ENCODE data around the gene MSLN. TPM values are rescaled to one million over a fixed set of nuclear protein-coding genes. Genes with fewer than 3 reads are reported as not detected.

Gene MSLN
- total and polyA plus RNA-seq, 9 of the 15 experiments (the other 6 are each of a cell fraction or from before 2014, with no cell fraction given): not detected

DNA sequence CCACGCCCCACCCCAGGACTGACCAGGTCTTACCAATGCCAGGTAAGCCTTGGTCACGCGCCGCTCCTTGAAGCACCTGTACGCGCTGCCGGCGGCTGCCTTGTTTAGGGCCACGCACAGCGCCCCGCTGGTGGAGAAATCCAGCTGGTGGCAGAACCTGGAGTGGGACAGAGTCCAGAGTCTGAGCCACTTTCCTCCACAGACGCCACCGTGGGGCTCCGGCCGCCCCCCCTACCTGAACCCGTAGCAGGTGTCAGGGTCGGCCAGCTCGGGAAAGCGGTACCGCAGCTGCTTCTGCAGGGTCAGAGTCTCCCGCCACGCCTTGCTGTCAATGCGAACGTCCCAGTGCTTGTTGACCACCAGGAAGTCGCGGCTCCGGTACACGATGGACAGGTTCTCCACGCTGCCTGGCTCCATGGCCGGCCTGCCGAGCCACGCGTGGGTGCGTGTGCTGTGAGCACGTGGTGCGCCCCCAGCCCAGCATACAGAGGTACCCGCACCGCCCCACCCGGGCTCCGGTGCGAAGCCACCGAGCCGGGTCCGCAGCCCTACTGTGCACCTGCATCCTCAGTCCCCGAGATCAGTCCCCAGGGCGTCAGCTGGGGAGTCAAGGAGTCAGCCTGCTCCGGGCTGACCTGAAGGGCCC, 26.9 kb downstream of the MSLN start (continued):
- TF ChIP-seq DACH1 (IDR thresholded peaks at IDR 0.05; ENCODE audit: partially characterized antibody) (peak; percentile 36), HDAC1 (IDR thresholded peaks at IDR 0.05) (peak in 1 of 2 experiments; percentile 75; a peak in 1 of 4 replicates), DMBX1 (CRISPR knock-in tag; IDR thresholded peaks at IDR 0.05; ENCODE audit: borderline replicate concordance) (no peak), SIN3A (IDR thresholded peaks at IDR 0.05; ENCODE audit: borderline replicate concordance in 2 of 2, control insufficient read depth in 1 of 2, low read depth in 2 of 2, low read length in 2 of 2) (0 out of 4 replicates have a peak, but pooled peaks of 1 of the 2 experiments have one; percentile 35), LEF1 (IDR thresholded peaks at IDR 0.05) (no peak), ZNF146 (CRISPR knock-in tag; IDR thresholded peaks at IDR 0.05; ENCODE audit: unreplicated experiment) (no peak), L3MBTL2 (IDR thresholded peaks at IDR 0.05) (peak; percentile 41; the same call in 1 of the 2 replicates), ZNF644 (tag; IDR thresholded peaks at IDR 0.05; ENCODE audit: low read depth) (no peak), ZNF311 (CRISPR knock-in tag; IDR thresholded peaks at IDR 0.05) (no peak), ZNF699 (CRISPR knock-in tag; IDR thresholded peaks at IDR 0.05; ENCODE audit: insufficient replicate concordance) (no peak), ZFX (CRISPR knock-in tag; IDR thresholded peaks at IDR 0.05) (peak; percentile 3; the same call in 1 of the 2 replicates), ZBTB1 (CRISPR knock-in tag; IDR thresholded peaks at IDR 0.05; ENCODE audit: borderline replicate concordance, low read depth) (peak; percentile 63), SAFB (IDR thresholded peaks at IDR 0.05; ENCODE audit: borderline replicate concordance, low read depth, low read length) (peak; percentile 71; the same call in 1 of the 2 replicates)
- TF ChIP-seq, protein P1, sequence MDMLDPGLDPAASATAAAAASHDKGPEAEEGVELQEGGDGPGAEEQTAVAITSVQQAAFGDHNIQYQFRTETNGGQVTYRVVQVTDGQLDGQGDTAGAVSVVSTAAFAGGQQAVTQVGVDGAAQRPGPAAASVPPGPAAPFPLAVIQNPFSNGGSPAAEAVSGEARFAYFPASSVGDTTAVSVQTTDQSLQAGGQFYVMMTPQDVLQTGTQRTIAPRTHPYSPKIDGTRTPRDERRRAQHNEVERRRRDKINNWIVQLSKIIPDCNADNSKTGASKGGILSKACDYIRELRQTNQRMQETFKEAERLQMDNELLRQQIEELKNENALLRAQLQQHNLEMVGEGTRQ (CRISPR knock-in tag; IDR thresholded peaks at IDR 0.05): peak; percentile 11; the same call in 1 of the 2 replicates
- TF ChIP-seq, protein P2, sequence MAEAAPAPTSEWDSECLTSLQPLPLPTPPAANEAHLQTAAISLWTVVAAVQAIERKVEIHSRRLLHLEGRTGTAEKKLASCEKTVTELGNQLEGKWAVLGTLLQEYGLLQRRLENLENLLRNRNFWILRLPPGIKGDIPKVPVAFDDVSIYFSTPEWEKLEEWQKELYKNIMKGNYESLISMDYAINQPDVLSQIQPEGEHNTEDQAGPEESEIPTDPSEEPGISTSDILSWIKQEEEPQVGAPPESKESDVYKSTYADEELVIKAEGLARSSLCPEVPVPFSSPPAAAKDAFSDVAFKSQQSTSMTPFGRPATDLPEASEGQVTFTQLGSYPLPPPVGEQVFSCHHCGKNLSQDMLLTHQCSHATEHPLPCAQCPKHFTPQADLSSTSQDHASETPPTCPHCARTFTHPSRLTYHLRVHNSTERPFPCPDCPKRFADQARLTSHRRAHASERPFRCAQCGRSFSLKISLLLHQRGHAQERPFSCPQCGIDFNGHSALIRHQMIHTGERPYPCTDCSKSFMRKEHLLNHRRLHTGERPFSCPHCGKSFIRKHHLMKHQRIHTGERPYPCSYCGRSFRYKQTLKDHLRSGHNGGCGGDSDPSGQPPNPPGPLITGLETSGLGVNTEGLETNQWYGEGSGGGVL (CRISPR knock-in tag; IDR thresholded peaks at IDR 0.05): no peak
- TF ChIP-seq, protein P3, sequence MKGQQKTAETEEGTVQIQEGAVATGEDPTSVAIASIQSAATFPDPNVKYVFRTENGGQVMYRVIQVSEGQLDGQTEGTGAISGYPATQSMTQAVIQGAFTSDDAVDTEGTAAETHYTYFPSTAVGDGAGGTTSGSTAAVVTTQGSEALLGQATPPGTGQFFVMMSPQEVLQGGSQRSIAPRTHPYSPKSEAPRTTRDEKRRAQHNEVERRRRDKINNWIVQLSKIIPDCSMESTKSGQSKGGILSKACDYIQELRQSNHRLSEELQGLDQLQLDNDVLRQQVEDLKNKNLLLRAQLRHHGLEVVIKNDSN (CRISPR knock-in tag; IDR thresholded peaks at IDR 0.05): peak; percentile 2
- TF ChIP-seq, protein P4, sequence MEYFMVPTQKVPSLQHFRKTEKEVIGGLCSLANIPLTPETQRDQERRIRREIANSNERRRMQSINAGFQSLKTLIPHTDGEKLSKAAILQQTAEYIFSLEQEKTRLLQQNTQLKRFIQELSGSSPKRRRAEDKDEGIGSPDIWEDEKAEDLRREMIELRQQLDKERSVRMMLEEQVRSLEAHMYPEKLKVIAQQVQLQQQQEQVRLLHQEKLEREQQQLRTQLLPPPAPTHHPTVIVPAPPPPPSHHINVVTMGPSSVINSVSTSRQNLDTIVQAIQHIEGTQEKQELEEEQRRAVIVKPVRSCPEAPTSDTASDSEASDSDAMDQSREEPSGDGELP (CRISPR knock-in tag; IDR thresholded peaks at IDR 0.05; ENCODE audit: borderline replicate concordance): peak; percentile 80
- TF ChIP-seq, protein P5, sequence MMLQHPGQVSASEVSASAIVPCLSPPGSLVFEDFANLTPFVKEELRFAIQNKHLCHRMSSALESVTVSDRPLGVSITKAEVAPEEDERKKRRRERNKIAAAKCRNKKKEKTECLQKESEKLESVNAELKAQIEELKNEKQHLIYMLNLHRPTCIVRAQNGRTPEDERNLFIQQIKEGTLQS (IDR thresholded peaks at IDR 0.05): no peak
- TF ChIP-seq, protein P5 (CRISPR knock-in tag; conservative IDR thresholded peaks at IDR 0.05): 0 out of 2 replicates have a peak, but pooled peaks have one; percentile 41
- TF ChIP-seq, protein P6, sequence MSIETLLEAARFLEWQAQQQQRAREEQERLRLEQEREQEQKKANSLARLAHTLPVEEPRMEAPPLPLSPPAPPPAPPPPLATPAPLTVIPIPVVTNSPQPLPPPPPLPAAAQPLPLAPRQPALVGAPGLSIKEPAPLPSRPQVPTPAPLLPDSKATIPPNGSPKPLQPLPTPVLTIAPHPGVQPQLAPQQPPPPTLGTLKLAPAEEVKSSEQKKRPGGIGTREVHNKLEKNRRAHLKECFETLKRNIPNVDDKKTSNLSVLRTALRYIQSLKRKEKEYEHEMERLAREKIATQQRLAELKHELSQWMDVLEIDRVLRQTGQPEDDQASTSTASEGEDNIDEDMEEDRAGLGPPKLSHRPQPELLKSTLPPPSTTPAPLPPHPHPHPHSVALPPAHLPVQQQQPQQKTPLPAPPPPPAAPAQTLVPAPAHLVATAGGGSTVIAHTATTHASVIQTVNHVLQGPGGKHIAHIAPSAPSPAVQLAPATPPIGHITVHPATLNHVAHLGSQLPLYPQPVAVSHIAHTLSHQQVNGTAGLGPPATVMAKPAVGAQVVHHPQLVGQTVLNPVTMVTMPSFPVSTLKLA (conservative IDR thresholded peaks at IDR 0.05): peak; percentile 63 to 69
